Bronchial epithelial cell (primary cell): ENCODE measurements around the gene SLC38A9. TPM values are rescaled to one million over a fixed set of nuclear protein-coding genes. Genes with fewer than 3 reads are reported as not detected.
"Not testable (repeated sequence)": the region's sequence is repeated elsewhere in the genome, so short reads cannot be mapped to it uniquely, and the experiment has no call there.

Experiments used
- DNase-seq: peaks from one replicate; pipeline ENCODE4 v3.0.0-alpha.2; 2010; ENCODE audit warnings: low read depth
- FAIRE-seq: peaks from 2 replicates; lab custom pipeline; 2011; peaks lifted over from hg19 to GRCh38; lab: Jason Lieb, UNC
- H3K27me3 ChIP-seq: 2 replicates; pipeline ENCODE4 v1.5.1; 2011; ENCODE audit warnings: low read length; ENCODE audit not compliant: control insufficient read depth, insufficient read depth
- H3K36me3 ChIP-seq: 2 replicates; pipeline ENCODE4 v1.5.1; 2011; ENCODE audit warnings: low read length; ENCODE audit not compliant: control insufficient read depth, insufficient read depth
- H3K4me3 ChIP-seq: 2 replicates; pipeline ENCODE4 v1.5.1; 2011; ENCODE audit warnings: mild to moderate bottlenecking, low read depth, low read length, control low read depth
- CTCF ChIP-seq: IDR thresholded peaks from 2 replicates; pipeline ENCODE4 v1.5.1; 2011; ENCODE audit warnings: mild to moderate bottlenecking, moderate library complexity, low read length, control low read depth, inconsistent platforms; ENCODE audit not compliant: insufficient read depth, severe bottlenecking
- total RNA-seq: library from RNA; depleted of rRNA; stranded (reverse); fragments of >200 nt; gene quantifications from 2 replicates; pipeline ENCODE4 v1.2.1, GENCODE V29; 2014

Gene SLC38A9
- total RNA-seq, 1 donor from 2014 or later, result 32.4 TPM

GRCh38 chr5:55702598-55703345 lies 9.4 kb downstream of the SLC38A9 start:
- Histone ChIP-seq H3K36me3 (no peaks in the 10 kb centered on the region), H3K27me3 (no peaks in the 10 kb centered on the region), H3K4me3 (no peak overlapping the region)
- no peak for TF ChIP-seq CTCF
- DNase-seq, result no peak
- FAIRE-seq, result no peak

GRCh38 chr5:55701462-55702103 lies 10.5 kb downstream of the SLC38A9 start:
- no peak for TF ChIP-seq CTCF
- no peaks in the 10 kb centered on the region for H3K36me3 ChIP-seq
- FAIRE-seq, result no peak

GRCh38 chr5:55700745-55701144 lies 11.4 kb downstream of the SLC38A9 start:
- no peaks in the 10 kb centered on the region for H3K36me3 ChIP-seq
- TF ChIP-seq CTCF, result no peak
- no peak for FAIRE-seq
- DNase-seq, result no peak
- no peak overlapping the region for H3K4me3 ChIP-seq
- no peaks in the 10 kb centered on the region for H3K27me3 ChIP-seq

More at GRCh38 chr5:55701462-55702103, 10.5 kb downstream of the SLC38A9 start:
- Histone ChIP-seq H3K4me3 (no peak overlapping the region), H3K27me3 (no peaks in the 10 kb centered on the region)
- no peak for DNase-seq

GRCh38 chr5:55699041-55699688 lies 13.0 kb downstream of the SLC38A9 start:
- Histone ChIP-seq H3K4me3 (no peak overlapping the region), H3K27me3 (no peaks in the 10 kb centered on the region), H3K36me3 (no peaks in the 10 kb centered on the region)
- no peak for FAIRE-seq
- no peak for TF ChIP-seq CTCF
- DNase-seq, result no peak

- not testable (repeated sequence) for H3K27me3 ChIP-seq, FAIRE-seq, H3K36me3 ChIP-seq, H3K4me3 ChIP-seq, DNase-seq
Measured at GRCh38 chr5:55696704-55697103, 15.4 kb downstream of the SLC38A9 start.

- DNase-seq (peak; percentile 37), FAIRE-seq (no peak)
- Histone ChIP-seq H3K27me3 (no peaks in the 10 kb centered on the region), H3K4me3 (no peak overlapping the region), H3K36me3 (no peaks in the 10 kb centered on the region)
- peak; percentile 37 for TF ChIP-seq CTCF
Measured at GRCh38 chr5:55694152-55694830, 17.8 kb downstream of the SLC38A9 start.
